GM12872 (cell line): Measurements from ENCODE around the gene CNNM1.

Experiments used
- CTCF ChIP-seq: IDR thresholded peaks from 3 replicates; pipeline ENCODE4 v1.5.1; 2011; ENCODE audit warnings: low read depth, mild to moderate bottlenecking, low read length, moderate library complexity; ENCODE audit not compliant: insufficient read depth

The CNNM1 gene

GRCh38 chr10:99325281-99325680, 3.9 kb upstream of the CNNM1 start:
- TF ChIP-seq CTCF: no peak

GRCh38 chr10:99326871-99327270, 2.3 kb upstream of the CNNM1 start:
- TF ChIP-seq CTCF: no peak

- TF ChIP-seq CTCF: no peak
These were observed 415 bp upstream of the CNNM1 start for GRCh38 chr10:99328579-99329303.

GRCh38 chr10:99329554-99330346, 594 bp downstream of the CNNM1 start:
- no peak for TF ChIP-seq CTCF

GRCh38 chr10:99330347-99330924, 1.3 kb downstream of the CNNM1 start:
- no peak for TF ChIP-seq CTCF

GRCh38 chr10:99331207-99331803, 2.1 kb downstream of the CNNM1 start:
- TF ChIP-seq CTCF: no peak

GRCh38 chr10:99337311-99337811, 8.2 kb downstream of the CNNM1 start:
- TF ChIP-seq CTCF: no peak
